HEK293 (cell line): ENCODE data around the gene TAPBP.

ENCODE experiments used
- BCL11A ChIP-seq: fragments of 450-650 bp; formaldehyde crosslinking; IDR thresholded peaks from 2 replicates; pipeline ENCODE4 v1.5.1; 2016; ENCODE audit warnings: low read depth, missing biosample characterization, missing genetic modification characterization
- GLIS1 ChIP-seq: fragments of 450-650 bp; formaldehyde crosslinking; IDR thresholded peaks from 2 replicates; pipeline ENCODE4 v1.5.1; 2016; ENCODE audit warnings: missing biosample characterization, missing genetic modification characterization
- HOXD13 ChIP-seq: sonication (generic); formaldehyde crosslinking; IDR thresholded peaks from 2 replicates; pipeline ENCODE4 v1.8.0; 2022; ENCODE audit warnings: missing genetic modification reagents, borderline replicate concordance
- KLF9 ChIP-seq: fragments of 450-650 bp; formaldehyde crosslinking; IDR thresholded peaks from 2 replicates; pipeline ENCODE4 v1.5.1; 2016; ENCODE audit warnings: missing biosample characterization, missing genetic modification characterization, low read depth
- RBAK ChIP-seq: fragments of 450-650 bp; formaldehyde crosslinking; IDR thresholded peaks from 2 replicates; pipeline ENCODE4 v1.5.1; 2016; ENCODE audit warnings: missing biosample characterization, missing genetic modification characterization
- SP3 ChIP-seq: fragments of 450-650 bp; formaldehyde crosslinking; IDR thresholded peaks from 2 replicates; pipeline ENCODE4 v1.5.1; 2016; ENCODE audit warnings: missing biosample characterization, missing genetic modification characterization
- TCF7L2 ChIP-seq: IDR thresholded peaks from 2 replicates; pipeline ENCODE4 v1.6.1; 2011; ENCODE audit warnings: low read depth, mild to moderate bottlenecking, inconsistent platforms, low read length, moderate library complexity, borderline replicate concordance
- ZIC2 ChIP-seq: fragments of 450-650 bp; formaldehyde crosslinking; IDR thresholded peaks from 2 replicates; pipeline ENCODE4 v1.5.1; 2016; ENCODE audit warnings: missing biosample characterization, missing genetic modification characterization
- ZNF112 ChIP-seq: fragments of 450-650 bp; formaldehyde crosslinking; IDR thresholded peaks from 2 replicates; pipeline ENCODE4 v1.5.0; 2017; ENCODE audit warnings: missing biosample characterization, missing genetic modification characterization
- ZNF114 ChIP-seq: fragments of 450-650 bp; formaldehyde crosslinking; IDR thresholded peaks from 2 replicates; pipeline ENCODE4 v1.5.0; 2017; ENCODE audit warnings: missing biosample characterization, missing genetic modification characterization
- ZNF138 ChIP-seq: fragments of 450-650 bp; formaldehyde crosslinking; IDR thresholded peaks from 2 replicates; pipeline ENCODE4 v1.5.1; 2016; ENCODE audit warnings: missing biosample characterization, missing genetic modification characterization, borderline replicate concordance
- ZNF174 ChIP-seq: fragments of 450-650 bp; formaldehyde crosslinking; IDR thresholded peaks from 2 replicates; pipeline ENCODE4 v1.5.0; 2017; ENCODE audit warnings: missing biosample characterization, mild to moderate bottlenecking, missing genetic modification characterization
- ZNF2 ChIP-seq: fragments of 450-650 bp; formaldehyde crosslinking; IDR thresholded peaks from 2 replicates; pipeline ENCODE4 v1.5.1; 2016; ENCODE audit warnings: missing biosample characterization, missing genetic modification characterization
- ZNF202 ChIP-seq: fragments of 450-650 bp; formaldehyde crosslinking; IDR thresholded peaks from 2 replicates; pipeline ENCODE4 v1.5.1; 2016; ENCODE audit warnings: missing biosample characterization, missing genetic modification characterization, borderline replicate concordance
- ZNF221 ChIP-seq: fragments of 450-650 bp; formaldehyde crosslinking; IDR thresholded peaks from 2 replicates; pipeline ENCODE4 v1.5.1; 2017; ENCODE audit warnings: missing biosample characterization, missing genetic modification characterization, borderline replicate concordance
- ZNF266 ChIP-seq: fragments of 450-650 bp; formaldehyde crosslinking; IDR thresholded peaks from 2 replicates; pipeline ENCODE4 v1.5.1; 2016; ENCODE audit warnings: missing biosample characterization, missing genetic modification characterization, low read depth
- ZNF423 ChIP-seq: fragments of 450-650 bp; formaldehyde crosslinking; IDR thresholded peaks from 2 replicates; pipeline ENCODE4 v1.5.1; 2016; ENCODE audit warnings: missing biosample characterization, missing genetic modification characterization
- ZNF555 ChIP-seq: fragments of 450-650 bp; formaldehyde crosslinking; conservative IDR thresholded peaks from 2 replicates; pipeline ENCODE4 v1.5.1; 2017; ENCODE audit warnings: missing biosample characterization, mild to moderate bottlenecking, missing genetic modification characterization, inconsistent platforms
- ZNF707 ChIP-seq: fragments of 450-650 bp; formaldehyde crosslinking; IDR thresholded peaks from 2 replicates; pipeline ENCODE4 v1.5.1; 2016; ENCODE audit warnings: missing biosample characterization, missing genetic modification characterization
- ZNF768 ChIP-seq: fragments of 450-650 bp; formaldehyde crosslinking; IDR thresholded peaks from 2 replicates; pipeline ENCODE4 v1.5.1; 2018; ENCODE audit warnings: missing biosample characterization, mild to moderate bottlenecking, missing genetic modification characterization
- ZNF791 ChIP-seq: fragments of 450-650 bp; formaldehyde crosslinking; IDR thresholded peaks from 2 replicates; pipeline ENCODE4 v1.5.1; 2016; ENCODE audit warnings: missing biosample characterization, missing genetic modification characterization
- ZNF830 ChIP-seq: fragments of 450-650 bp; IDR thresholded peaks from 2 replicates; pipeline ENCODE4 v1.5.0; 2018; ENCODE audit warnings: missing biosample characterization, missing genetic modification characterization, low read depth, mild to moderate bottlenecking, moderate library complexity
- ZXDB ChIP-seq: fragments of 450-650 bp; formaldehyde crosslinking; IDR thresholded peaks from 2 replicates; pipeline ENCODE4 v1.5.1; 2016; ENCODE audit warnings: missing biosample characterization, missing genetic modification characterization
- TF ChIP-seq, protein P1 (sequence below): fragments of 450-650 bp; IDR thresholded peaks from 2 replicates; pipeline ENCODE4 v1.5.1; 2018; ENCODE audit warnings: missing biosample characterization, mild to moderate bottlenecking, missing genetic modification characterization
- TF ChIP-seq, protein P2 (sequence below): fragments of 450-650 bp; formaldehyde crosslinking; IDR thresholded peaks from 2 replicates; pipeline ENCODE4 v1.5.1; 2016; ENCODE audit warnings: missing biosample characterization, missing genetic modification characterization
- TF ChIP-seq, protein P3 (sequence below): fragments of 450-650 bp; formaldehyde crosslinking; IDR thresholded peaks from 2 replicates; pipeline ENCODE4 v1.5.1; 2016; ENCODE audit warnings: missing biosample characterization, missing genetic modification characterization
- TF ChIP-seq, protein P4 (sequence below): fragments of 450-650 bp; formaldehyde crosslinking; IDR thresholded peaks from 2 replicates; pipeline ENCODE4 v1.5.1; 2016; ENCODE audit warnings: missing biosample characterization, missing genetic modification characterization, borderline replicate concordance
- TF ChIP-seq, protein P5 (sequence below): fragments of 450-650 bp; formaldehyde crosslinking; IDR thresholded peaks from 2 replicates; pipeline ENCODE4 v1.5.1; 2016; ENCODE audit warnings: missing biosample characterization, missing genetic modification characterization
- TF ChIP-seq, protein P6 (sequence below): fragments of 450-650 bp; formaldehyde crosslinking; IDR thresholded peaks from 2 replicates; pipeline ENCODE4; 2016; ENCODE audit warnings: missing biosample characterization, missing genetic modification characterization

TAPBP gene

DNA sequence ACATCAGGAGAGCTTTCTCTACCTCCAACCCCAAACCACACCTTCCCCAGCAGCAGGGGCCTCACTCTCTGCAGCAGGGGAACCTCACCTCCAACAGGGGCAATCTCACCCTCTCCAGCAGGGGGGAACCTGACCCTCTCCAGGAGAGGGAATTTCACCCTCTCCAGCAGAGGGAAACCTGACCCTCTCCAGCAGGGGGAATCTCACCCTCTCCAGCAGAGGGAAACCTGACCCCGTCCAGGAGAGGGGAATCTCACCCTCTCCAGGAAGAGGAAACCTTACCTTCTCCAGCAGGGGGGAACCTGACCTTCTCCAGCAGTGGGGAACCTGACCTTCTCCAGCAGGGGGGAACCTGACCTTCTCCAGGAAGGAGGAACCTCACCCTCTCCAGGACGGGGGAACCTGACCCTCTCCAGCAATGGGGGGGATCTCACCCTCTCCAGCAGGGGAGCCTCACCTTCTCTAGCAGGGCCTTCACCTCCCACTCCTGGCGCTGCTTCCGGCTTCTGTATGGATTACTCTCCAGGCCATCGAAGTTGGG is 33.8 kb downstream of the TAPBP start (continued):
- TF ChIP-seq, protein P1, sequence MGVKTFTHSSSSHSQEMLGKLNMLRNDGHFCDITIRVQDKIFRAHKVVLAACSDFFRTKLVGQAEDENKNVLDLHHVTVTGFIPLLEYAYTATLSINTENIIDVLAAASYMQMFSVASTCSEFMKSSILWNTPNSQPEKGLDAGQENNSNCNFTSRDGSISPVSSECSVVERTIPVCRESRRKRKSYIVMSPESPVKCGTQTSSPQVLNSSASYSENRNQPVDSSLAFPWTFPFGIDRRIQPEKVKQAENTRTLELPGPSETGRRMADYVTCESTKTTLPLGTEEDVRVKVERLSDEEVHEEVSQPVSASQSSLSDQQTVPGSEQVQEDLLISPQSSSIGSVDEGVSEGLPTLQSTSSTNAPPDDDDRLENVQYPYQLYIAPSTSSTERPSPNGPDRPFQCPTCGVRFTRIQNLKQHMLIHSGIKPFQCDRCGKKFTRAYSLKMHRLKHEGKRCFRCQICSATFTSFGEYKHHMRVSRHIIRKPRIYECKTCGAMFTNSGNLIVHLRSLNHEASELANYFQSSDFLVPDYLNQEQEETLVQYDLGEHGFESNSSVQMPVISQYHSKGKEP (tag by site-specific recombination), result no peak
- TF ChIP-seq ZNF114 (tag by site-specific recombination) (no peak), TCF7L2 (no peak), ZNF138 (no peak), ZNF768 (tag by site-specific recombination) (no peak), ZIC2 (tag by site-specific recombination) (peak; percentile 99), ZNF112 (tag by site-specific recombination) (no peak), ZNF266 (tag by site-specific recombination) (no peak), ZNF174 (tag by site-specific recombination) (no peak), ZNF791 (tag by site-specific recombination) (no peak), ZNF2 (tag by site-specific recombination) (no peak), RBAK (tag by site-specific recombination) (no peak), ZNF555 (tag by site-specific recombination) (no peak), BCL11A (tag by site-specific recombination) (no peak), ZNF830 (no peak), ZNF221 (no peak), ZNF707 (tag by site-specific recombination) (no peak), ZNF202 (tag by site-specific recombination) (no peak), GLIS1 (peak; percentile 100), KLF9 (tag by site-specific recombination) (no peak), HOXD13 (CRISPR knock-in tag) (no peak), ZNF423 (tag by site-specific recombination) (peak; percentile 52), SP3 (tag by site-specific recombination) (no peak), ZXDB (tag by site-specific recombination) (peak; percentile 70)
- TF ChIP-seq, protein P2, sequence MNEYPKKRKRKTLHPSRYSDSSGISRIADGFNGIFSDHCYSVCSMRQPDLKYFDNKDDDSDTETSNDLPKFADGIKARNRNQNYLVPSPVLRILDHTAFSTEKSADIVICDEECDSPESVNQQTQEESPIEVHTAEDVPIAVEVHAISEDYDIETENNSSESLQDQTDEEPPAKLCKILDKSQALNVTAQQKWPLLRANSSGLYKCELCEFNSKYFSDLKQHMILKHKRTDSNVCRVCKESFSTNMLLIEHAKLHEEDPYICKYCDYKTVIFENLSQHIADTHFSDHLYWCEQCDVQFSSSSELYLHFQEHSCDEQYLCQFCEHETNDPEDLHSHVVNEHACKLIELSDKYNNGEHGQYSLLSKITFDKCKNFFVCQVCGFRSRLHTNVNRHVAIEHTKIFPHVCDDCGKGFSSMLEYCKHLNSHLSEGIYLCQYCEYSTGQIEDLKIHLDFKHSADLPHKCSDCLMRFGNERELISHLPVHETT, result no peak
- TF ChIP-seq, protein P3, sequence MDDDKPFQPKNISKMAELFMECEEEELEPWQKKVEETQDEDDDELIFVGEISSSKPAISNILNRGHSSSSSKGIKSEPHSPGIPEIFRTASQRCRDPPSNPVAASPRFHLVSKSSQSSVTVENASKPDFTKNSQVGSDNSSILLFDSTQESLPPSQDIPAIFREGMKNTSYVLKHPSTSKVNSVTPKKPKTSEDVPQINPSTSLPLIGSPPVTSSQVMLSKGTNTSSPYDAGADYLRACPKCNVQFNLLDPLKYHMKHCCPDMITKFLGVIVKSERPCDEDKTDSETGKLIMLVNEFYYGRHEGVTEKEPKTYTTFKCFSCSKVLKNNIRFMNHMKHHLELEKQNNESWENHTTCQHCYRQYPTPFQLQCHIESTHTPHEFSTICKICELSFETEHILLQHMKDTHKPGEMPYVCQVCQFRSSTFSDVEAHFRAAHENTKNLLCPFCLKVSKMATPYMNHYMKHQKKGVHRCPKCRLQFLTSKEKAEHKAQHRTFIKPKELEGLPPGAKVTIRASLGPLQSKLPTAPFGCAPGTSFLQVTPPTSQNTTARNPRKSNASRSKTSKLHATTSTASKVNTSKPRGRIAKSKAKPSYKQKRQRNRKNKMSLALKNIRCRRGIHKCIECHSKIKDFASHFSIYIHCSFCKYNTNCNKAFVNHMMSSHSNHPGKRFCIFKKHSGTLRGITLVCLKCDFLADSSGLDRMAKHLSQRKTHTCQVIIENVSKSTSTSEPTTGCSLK (tag by site-specific recombination), result no peak
- TF ChIP-seq, protein P4, sequence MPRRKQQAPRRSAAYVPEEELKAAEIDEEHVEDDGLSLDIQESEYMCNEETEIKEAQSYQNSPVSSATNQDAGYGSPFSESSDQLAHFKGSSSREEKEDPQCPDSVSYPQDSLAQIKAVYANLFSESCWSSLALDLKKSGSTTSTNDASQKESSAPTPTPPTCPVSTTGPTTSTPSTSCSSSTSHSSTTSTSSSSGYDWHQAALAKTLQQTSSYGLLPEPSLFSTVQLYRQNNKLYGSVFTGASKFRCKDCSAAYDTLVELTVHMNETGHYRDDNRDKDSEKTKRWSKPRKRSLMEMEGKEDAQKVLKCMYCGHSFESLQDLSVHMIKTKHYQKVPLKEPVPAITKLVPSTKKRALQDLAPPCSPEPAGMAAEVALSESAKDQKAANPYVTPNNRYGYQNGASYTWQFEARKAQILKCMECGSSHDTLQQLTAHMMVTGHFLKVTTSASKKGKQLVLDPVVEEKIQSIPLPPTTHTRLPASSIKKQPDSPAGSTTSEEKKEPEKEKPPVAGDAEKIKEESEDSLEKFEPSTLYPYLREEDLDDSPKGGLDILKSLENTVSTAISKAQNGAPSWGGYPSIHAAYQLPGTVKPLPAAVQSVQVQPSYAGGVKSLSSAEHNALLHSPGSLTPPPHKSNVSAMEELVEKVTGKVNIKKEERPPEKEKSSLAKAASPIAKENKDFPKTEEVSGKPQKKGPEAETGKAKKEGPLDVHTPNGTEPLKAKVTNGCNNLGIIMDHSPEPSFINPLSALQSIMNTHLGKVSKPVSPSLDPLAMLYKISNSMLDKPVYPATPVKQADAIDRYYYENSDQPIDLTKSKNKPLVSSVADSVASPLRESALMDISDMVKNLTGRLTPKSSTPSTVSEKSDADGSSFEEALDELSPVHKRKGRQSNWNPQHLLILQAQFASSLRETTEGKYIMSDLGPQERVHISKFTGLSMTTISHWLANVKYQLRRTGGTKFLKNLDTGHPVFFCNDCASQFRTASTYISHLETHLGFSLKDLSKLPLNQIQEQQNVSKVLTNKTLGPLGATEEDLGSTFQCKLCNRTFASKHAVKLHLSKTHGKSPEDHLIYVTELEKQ (tag by site-specific recombination), result no peak
- TF ChIP-seq, protein P5, sequence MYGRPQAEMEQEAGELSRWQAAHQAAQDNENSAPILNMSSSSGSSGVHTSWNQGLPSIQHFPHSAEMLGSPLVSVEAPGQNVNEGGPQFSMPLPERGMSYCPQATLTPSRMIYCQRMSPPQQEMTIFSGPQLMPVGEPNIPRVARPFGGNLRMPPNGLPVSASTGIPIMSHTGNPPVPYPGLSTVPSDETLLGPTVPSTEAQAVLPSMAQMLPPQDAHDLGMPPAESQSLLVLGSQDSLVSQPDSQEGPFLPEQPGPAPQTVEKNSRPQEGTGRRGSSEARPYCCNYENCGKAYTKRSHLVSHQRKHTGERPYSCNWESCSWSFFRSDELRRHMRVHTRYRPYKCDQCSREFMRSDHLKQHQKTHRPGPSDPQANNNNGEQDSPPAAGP (tag by site-specific recombination), result 0 out of 2 replicates have a peak, but pooled peaks have one; percentile 37
- TF ChIP-seq, protein P6, sequence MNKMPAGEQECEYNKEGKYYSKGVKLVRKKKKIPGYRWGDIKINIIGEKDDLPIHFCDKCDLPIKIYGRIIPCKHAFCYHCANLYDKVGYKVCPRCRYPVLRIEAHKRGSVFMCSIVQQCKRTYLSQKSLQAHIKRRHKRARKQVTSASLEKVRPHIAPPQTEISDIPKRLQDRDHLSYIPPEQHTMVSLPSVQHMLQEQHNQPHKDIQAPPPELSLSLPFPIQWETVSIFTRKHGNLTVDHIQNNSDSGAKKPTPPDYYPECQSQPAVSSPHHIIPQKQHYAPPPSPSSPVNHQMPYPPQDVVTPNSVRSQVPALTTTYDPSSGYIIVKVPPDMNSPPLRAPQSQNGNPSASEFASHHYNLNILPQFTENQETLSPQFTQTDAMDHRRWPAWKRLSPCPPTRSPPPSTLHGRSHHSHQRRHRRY (tag by site-specific recombination), result no peak
